H1 (cell line): ENCODE measurements around the gene GBGT1. TPM values are rescaled to one million over a fixed set of nuclear protein-coding genes. Genes with fewer than 3 reads are reported as not detected.

ENCODE experiments used
- ATF2 ChIP-seq: IDR thresholded peaks from 2 replicates; pipeline ENCODE4 v1.6.1; 2012; ENCODE audit warnings: low read length, inconsistent platforms
- NRF1 ChIP-seq: IDR thresholded peaks from 2 replicates; pipeline ENCODE4 v1.6.1; 2011; ENCODE audit warnings: mild to moderate bottlenecking, low read depth, low read length, improper control_type of control experiment
- RNF2 ChIP-seq: fragments of 200-900, 300-1000 bp; sonication (generic); IDR thresholded peaks from 2 replicates; pipeline ENCODE4 v1.7.1; 2016; ENCODE audit warnings: borderline replicate concordance, low read depth, mild to moderate bottlenecking, antibody characterized with exemption, low read length; ENCODE audit not compliant: poor library complexity, severe bottlenecking; ENCODE audit errors: missing control alignments
- SIX5 ChIP-seq: IDR thresholded peaks from 2 replicates; pipeline ENCODE4 v1.6.1; 2011; ENCODE audit warnings: mild to moderate bottlenecking, low read depth, low read length
- TAF7 ChIP-seq: optimal IDR thresholded peaks from 2 replicates; pipeline ENCODE3; 2011; ENCODE audit warnings: low read depth, mild to moderate bottlenecking, inconsistent platforms, low read length, moderate library complexity, borderline replicate concordance
- polyA plus RNA-seq, 7 experiments: library from polyadenylated mRNA; depleted of rRNA in 3 of 7; stranded (reverse) in 5 of 7; unstranded in 2 of 7; fragments of >200 nt in 5 of 7; fragments of 200-250 nt in 2 of 7; gene quantifications; 1 replicate in 5 of 7; 2 replicates in 1 of 7; 4 replicates in 1 of 7; pipeline versions ENCODE4 v1.2.1 to v1.2.3, GENCODE V29; 2011 to 2013; ENCODE audit warnings: missing spikeins in 2 of 7, mixed read lengths in 2 of 7
- total RNA-seq: library from RNA; stranded (reverse); fragmentation: NEBNext Ultra II Directional; extraction: Animal tissue kit (Norgen Biotek cat#: 25700); gene quantifications from 2 replicates; pipeline ENCODE4 v1.2.1, GENCODE V29; 2021

GBGT1 gene
- total and polyA plus RNA-seq, 2 of the 8 experiments (the other 6 are each of a cell fraction or from before 2014, with no cell fraction given) = 7.1 to 9.7 TPM

DNA sequence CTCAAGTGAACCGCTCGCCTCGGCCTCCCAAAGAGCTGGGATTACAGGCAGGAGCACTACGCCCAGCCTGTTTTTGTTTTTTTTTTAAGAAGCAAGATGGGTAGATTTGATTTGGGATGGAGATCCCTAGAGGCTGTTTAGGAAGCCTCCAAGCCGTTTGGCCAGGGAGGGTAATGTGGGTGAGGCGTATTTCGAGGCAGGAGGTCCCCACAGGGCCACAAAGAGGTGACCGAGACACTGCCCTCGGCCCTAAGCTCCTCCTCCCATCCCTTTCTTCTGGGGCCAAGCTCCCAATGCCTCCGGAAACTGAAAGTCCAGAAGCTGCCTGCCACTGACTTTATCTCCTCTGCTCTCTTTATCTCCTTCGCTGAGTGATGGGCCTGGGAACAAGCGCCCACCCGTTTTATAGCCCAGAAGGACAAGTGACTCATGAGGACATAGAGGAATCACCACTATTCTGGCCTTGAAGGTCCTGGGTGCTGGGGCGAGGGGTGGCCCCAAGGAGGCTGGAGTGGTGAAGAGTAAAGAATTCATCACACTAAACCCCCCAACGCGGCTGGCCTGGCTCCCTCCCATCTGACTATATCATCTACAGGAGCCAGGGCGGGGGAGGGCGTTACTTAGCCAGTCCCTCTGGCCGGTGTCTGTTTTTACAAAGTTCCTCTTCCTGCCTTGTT, 40.6 kb downstream of the GBGT1 start (continued):
- TF ChIP-seq ATF2 (no peak), TAF7 (no peak), NRF1 (no peak), SIX5 (no peak), RNF2 (no peak)
